Kidney capillary endothelial cell (primary cell): ENCODE data around the gene BRICD5.
"Not testable (repeated sequence)": the region's sequence is repeated elsewhere in the genome, so short reads cannot be mapped to it uniquely, and the experiment has no call there.

Source experiments
- DNase-seq: peaks from one replicate; pipeline ENCODE4 v3.0.0-alpha.2; 2018; ENCODE audit warnings: low spot score

BRICD5 gene

DNA sequence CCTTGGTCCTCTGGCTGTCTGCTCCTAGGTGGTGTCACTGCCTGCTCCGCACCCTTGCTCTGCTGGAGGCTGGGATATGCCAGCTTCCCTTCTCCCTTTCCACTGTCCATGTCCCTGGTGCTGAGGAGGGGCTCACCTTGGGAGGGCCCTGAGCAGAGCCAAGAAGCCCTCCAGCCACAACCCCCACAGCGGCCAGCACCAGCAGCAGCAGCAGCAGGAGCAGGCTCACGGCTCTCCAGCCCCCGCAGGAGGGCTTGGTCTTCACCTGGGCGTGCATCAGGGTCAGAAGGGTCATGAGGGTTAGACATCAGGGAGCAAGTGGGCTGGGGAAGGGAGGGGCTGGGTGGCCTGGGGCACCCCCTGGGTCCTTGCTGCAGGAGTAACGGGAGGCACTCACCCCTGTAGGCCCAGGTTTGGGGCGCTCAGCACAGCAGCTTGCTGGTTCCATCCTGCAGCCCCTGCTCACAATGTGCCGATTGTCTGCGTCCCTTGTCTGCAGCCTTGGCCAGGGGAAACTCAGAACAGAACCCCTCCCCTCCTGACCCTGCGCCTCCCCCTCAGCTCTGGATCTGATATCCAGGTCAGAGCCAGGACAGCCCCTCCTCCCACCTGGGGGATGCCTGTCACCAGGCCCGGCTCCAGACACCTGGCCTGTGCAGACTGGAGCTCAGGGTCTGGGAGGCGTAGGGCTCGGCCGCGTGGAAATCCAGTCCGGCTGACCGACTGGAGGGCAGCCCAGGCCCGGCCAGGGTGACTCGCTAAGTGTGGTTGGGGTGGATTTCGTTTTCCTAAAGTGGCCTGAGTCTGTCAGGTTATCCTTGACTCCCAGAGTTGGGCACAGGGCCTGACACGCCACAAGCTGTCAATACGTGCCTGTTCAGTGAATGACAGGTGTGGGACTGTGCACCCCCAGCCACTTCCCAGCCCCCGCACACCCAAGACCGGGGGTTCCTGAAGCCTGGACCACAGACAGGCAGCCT, at the start of gene BRICD5:
BRICD5 (minus strand) TSS at position 478 of the 980 bp plus-strand sequence; CDS start at position 448, 30 bp downstream.
- DNase-seq: no peak

GRCh38 chr16:2260250-2260649, 49.6 kb upstream of the BRICD5 start:
- no peak for DNase-seq

GRCh38 chr16:2258530-2258929, 47.9 kb upstream of the BRICD5 start:
- DNase-seq: not testable (repeated sequence)

- no peak for DNase-seq
Measured at GRCh38 chr16:2257726-2258125, 47.1 kb upstream of the BRICD5 start.

GRCh38 chr16:2256531-2257140, 46.0 kb upstream of the BRICD5 start:
- DNase-seq: no peak

- no peak for DNase-seq
Measured at GRCh38 chr16:2253293-2253692, 42.6 kb upstream of the BRICD5 start.

DNA sequence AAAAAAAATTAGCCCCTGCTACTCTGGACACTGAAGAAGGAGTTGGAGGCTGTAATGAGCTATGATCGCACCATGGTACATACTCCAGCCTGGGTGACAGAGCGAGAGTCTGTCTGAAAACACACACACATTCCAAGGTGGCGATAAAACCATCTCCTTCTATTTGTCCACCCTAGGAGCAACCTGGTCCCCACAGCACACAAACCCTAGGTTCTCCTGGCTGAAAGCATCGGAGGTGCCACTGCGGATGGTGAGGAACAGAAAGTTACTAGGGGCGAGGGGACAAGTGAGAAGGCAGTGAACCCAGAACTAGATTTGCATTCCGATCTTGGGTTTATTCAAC, 42.1 kb upstream of the BRICD5 start:
- DNase-seq: no peak

DNA sequence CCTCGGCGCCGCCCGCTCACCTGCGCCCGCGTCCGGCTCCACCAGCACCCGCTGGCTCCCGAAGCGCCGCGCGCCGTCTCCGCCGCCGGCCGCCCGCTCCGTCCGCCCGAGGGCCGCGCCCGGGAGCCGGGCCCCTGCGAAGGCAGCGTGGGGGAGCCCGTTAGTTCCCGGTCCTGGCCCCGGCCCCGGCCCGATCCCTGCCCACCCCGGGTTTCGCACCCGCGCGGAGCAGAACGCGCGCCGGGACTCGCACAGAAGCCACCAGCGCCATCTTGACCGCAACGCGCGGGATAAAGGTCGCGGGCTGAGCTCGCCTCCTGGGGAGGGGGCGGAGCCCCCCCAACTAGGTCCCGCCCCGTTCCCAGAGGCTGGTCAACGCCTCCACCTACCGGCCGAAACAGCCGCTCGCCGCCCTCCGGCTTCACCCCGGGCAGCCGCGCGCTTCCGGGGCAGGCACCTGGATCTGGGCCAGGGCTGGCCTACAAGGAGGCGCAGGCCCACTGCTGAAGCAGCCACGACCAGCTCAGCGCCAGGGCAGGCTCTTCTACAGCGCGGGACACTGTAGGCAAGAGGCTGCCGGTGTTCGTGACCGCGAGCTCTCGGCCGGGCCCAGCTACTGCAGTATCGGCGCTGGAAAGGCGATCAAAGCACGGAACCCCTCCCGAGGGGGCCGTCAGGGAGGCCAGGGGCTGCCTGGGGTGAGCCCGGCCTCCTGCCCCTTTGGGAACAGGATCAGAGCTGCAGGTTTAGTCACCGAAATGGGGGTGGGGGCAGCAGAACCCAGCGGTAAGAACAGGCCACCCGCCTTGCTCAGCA, 40.8 kb upstream of the BRICD5 start, which contains the start of gene ECI1:
ECI1 (minus strand) TSS at position 292 of the 816 bp plus-strand sequence; CDS start at position 271, 21 bp downstream.
- DNase-seq: peak; percentile 89

- DNase-seq: peak; percentile 15
Measured at GRCh38 chr16:2250652-2251295, 40.1 kb upstream of the BRICD5 start.

GRCh38 chr16:2246301-2246885, 35.7 kb upstream of the BRICD5 start:
- DNase-seq: no peak

DNA sequence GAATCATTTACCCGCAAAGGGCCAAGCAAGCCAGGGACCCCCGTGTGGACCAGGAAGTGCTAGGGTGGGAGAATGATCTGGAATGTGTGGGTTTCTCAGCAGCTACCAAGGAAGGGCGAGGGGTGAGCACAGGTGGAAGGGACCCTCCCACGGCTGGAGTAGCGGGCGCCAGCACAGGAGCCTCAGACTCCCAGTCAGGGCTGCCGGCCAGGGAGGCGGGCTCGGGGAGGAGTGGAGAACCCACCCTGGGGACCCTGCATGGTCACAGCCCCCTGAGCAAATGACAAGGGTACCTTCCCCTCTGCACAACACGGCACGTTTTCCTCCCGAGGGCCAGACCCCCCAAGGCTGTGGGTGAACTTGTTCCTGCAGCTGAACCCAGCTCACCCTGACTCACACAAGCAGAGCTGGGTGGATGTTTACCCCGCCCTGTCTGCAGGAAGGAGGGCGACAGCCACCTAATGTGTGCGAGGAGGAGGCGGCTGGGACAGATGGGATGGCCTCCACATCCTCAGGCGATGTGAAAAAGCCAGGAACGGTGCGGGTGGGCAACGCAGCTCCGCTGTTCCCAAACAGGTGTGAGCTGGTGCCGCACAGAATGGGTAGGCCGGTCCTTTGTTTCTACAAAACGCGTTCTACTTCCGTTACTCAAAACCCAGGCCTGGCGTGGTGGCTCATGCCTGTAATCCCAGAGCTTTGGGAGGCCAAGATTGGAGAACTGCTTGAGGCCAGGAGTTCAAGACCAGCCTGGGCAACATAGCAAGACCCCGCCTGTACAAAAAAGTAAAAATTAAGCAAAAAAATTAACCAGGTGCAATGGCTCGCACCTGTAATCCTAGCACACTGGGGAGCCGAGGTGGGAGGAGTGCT, 34.5 kb upstream of the BRICD5 start:
- DNase-seq: no peak

- no peak for DNase-seq
Measured at GRCh38 chr16:2244301-2244700, 33.6 kb upstream of the BRICD5 start.

GRCh38 chr16:2243781-2244180, 33.1 kb upstream of the BRICD5 start:
- DNase-seq: no peak

DNA sequence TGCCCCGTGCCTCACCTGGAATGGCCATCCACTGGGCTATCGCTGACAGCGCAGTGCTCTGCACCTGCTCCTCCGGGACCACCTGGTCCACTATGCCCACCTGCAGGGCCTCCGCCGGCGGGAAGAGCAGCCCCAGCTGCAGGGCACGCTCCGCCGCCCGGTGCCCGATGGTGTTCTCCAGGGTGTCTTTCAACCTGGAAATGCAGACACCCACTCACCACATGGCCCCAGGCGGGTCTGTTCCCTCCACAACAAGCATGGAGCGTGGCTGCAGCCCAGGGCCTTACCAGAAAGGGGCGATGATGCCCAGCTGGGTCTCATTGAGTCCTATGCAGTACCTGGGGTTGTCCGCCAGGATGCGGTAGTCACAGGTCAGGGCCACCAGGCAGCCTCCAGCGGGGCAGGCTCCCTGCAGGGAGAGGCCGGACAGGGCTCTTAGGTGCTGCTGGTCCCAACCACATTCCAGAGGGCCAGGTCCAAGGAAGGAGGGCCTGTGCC, 32.4 kb upstream of the BRICD5 start:
- DNase-seq: no peak

GRCh38 chr16:2242598-2242997, 31.9 kb upstream of the BRICD5 start:
- DNase-seq: no peak

DNA sequence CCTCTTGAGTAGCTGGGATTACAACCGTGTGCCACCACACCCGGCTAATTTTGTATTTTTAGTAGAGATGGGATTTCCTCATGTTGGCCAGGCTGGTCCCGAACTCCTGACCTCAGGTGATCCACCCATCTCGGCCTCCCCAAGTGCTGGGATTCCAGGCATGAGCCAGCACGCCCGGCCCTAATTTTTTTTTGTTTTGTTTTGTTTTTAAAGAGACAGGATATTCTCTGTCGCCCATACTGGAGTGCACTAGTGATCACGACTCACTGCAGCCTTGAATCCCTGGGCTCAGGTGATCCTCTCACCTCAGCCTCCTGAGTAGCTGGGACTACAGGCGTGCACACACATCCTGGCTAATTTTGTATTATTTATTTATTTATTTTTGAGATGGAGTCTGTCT, 29.7 kb upstream of the BRICD5 start:
- not testable (repeated sequence) for DNase-seq

GRCh38 chr16:2238838-2239675, 28.4 kb upstream of the BRICD5 start:
- DNase-seq: no peak

DNA sequence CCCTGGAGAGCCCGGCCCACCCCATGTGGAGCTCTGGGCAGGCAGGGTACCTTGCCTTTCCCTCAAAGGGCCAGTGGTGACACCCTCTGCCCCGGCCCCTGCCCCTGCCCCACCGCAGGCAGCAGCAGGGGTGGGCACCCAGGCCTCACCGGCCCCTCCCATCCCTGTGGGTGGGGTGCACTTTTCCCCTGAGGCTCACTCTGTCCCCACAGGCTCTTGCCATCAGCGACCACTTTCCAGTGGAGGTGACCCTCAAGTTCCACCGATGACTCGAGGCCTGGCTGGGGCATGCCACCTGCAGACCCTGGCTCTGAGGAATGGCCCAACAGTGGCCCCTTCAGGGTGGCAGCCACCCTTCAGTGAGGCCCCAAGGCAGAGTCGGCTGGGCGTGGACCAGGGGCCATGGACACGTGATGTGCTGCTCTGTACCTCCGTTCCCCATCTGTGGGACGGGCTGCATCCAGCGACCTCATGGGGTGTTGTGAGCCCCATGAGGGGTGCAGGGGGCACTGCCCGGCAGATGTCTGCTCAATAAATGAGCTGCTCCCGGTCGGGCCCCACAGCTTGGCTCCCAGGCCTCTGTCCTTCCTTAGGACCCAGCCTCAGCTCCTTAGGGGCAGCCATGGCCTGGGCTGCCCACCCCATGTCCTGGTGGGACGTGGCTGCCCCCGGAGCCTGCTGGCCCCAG, 27.6 kb upstream of the BRICD5 start:
- no peak for DNase-seq
